HCT116 (cell line): Measurements from ENCODE around the gene NPDC1. TPM values are rescaled to one million over a fixed set of nuclear protein-coding genes. Genes with fewer than 3 reads are reported as not detected.

ENCODE experiments used
- ATAC-seq: fragments of 200-7000 bp; cut with Tn5 transposase; 2 replicates; pipeline ENCODE4 v1.9.1; 2020; ENCODE audit warnings: mild to moderate bottlenecking, moderate library complexity
- BruUV-seq: library from RNA; stranded (reverse); fragments of 400-500 nt; replicated peaks from 2 replicates; lab custom pipeline; 2021; lab: Mats Ljungman, UMichigan
- CTCF ChIA-PET: fragments of 300-600 bp; sonication (Branson Sonifier 250); formaldehyde crosslinking; loops from one replicate; lab custom pipeline; 2021; ENCODE audit warnings: antibody characterized with exemption; lab: Charles Lee
- POLR2A ChIA-PET: fragments of 300-600, 350-600 bp; sonication (Branson Sonifier 250); formaldehyde crosslinking; loops from one replicate; lab custom pipeline; 2021; ENCODE audit warnings: antibody characterized with exemption; lab: Charles Lee
- RAD21 ChIA-PET, 2 experiments: fragments of 300-600 bp; sonication (Branson Sonifier 250); formaldehyde crosslinking; loops; one replicate each; lab custom pipeline; 2023; ENCODE audit warnings: low total read pairs in 2 of 2; ENCODE audit not compliant: uncharacterized antibody in 2 of 2, unreplicated experiment in 2 of 2, low non-redundant PET in 1 of 2; lab: Charles Lee
- DNase-seq: peaks from one replicate; pipeline ENCODE4 v3.0.0-alpha.2; 2010; ENCODE audit warnings: low read depth, low spot score
- H2AFZ ChIP-seq: fragments of 200-600 bp; shearing (Covaris generic), sonication (generic); 2 replicates; pipeline ENCODE4 v1.6.1; 2017; ENCODE audit warnings: low read depth, mixed run types, mixed read lengths, antibody characterized with exemption, low read length; ENCODE audit not compliant: poor library complexity, severe bottlenecking
- H3K27ac ChIP-seq: 2 replicates; pipeline ENCODE4 v1.5.1; 2012; ENCODE audit warnings: low read depth, low read length
- H3K27me3 ChIP-seq: fragments of 200-600 bp; sonication (generic); 2 replicates; pipeline ENCODE4 v1.6.1; 2016; ENCODE audit warnings: mixed run types, low read length, mixed read lengths; ENCODE audit not compliant: insufficient read depth
- H3K36me3 ChIP-seq, 2 experiments: fragments of 200-500 bp in 1 of 2; fragments of 200-600 bp in 1 of 2; sonication (Bioruptor generic) in 1 of 2; sonication (generic) in 1 of 2; 2 replicates each; pipeline versions ENCODE4 v1.5.1 to v1.6.1; 2014 to 2016; ENCODE audit warnings: low read length in 2 of 2, inconsistent platforms in 1 of 2, mixed read lengths in 1 of 2, mixed run types in 1 of 2; ENCODE audit not compliant: insufficient read depth in 2 of 2, control insufficient read depth in 1 of 2
- H3K4me1 ChIP-seq, 2 experiments: fragments of 200-600 bp in 1 of 2; sonication (generic) in 1 of 2; 2 replicates each; pipeline versions ENCODE4 v1.5.1 to v1.6.1; 2012 to 2017; ENCODE audit warnings: low read length in 2 of 2, inconsistent platforms in 1 of 2, mild to moderate bottlenecking in 1 of 2, mixed read lengths in 1 of 2, mixed run types in 1 of 2, moderate library complexity in 1 of 2; ENCODE audit not compliant: insufficient read depth in 2 of 2, control insufficient read depth in 1 of 2
- H3K4me2 ChIP-seq: fragments of 200-600 bp; sonication (generic); 2 replicates; pipeline ENCODE4 v1.6.1; 2017; ENCODE audit warnings: mixed run types, low read length, mixed read lengths
- H3K4me3 ChIP-seq, 2 experiments: fragments of 200-600 bp in 1 of 2; sonication (generic) in 1 of 2; replicated peaks in 1 of 2; 2 replicates each; pipeline ENCODE4 v1.5.1; 2011 to 2016; ENCODE audit warnings: low read length in 2 of 2, control low read depth in 1 of 2, low read depth in 1 of 2, mild to moderate bottlenecking in 1 of 2, mixed read lengths in 1 of 2, mixed run types in 1 of 2
- H3K79me2 ChIP-seq: fragments of 200-600 bp; sonication (generic); 2 replicates; pipeline ENCODE4 v1.6.1; 2017; ENCODE audit warnings: mild to moderate bottlenecking, mixed run types, low read length, moderate library complexity, mixed read lengths; ENCODE audit not compliant: insufficient read depth
- H3K9ac ChIP-seq: fragments of 200-600 bp; sonication (generic); 2 replicates; pipeline ENCODE4 v1.6.1; 2016; ENCODE audit warnings: low read length, mixed read lengths
- H3K9me2 ChIP-seq: fragments of 200-600 bp; sonication (generic), shearing (Covaris generic); 2 replicates; pipeline ENCODE4 v1.6.1; 2017; ENCODE audit warnings: mixed run types, mild to moderate bottlenecking, moderate library complexity; ENCODE audit not compliant: insufficient read depth
- H3K9me3 ChIP-seq, 2 experiments: fragments of 200-500 bp in 1 of 2; fragments of 200-600 bp in 1 of 2; sonication (Bioruptor generic) in 1 of 2; sonication (generic) in 1 of 2; 2 replicates each; pipeline ENCODE4 v1.6.1; 2014 to 2017; ENCODE audit warnings: low read length in 2 of 2, mixed read lengths in 2 of 2, inconsistent platforms in 1 of 2, low read depth in 1 of 2, mild to moderate bottlenecking in 1 of 2, mixed run types in 1 of 2, moderate library complexity in 1 of 2; ENCODE audit not compliant: control insufficient read depth in 1 of 2, insufficient read depth in 1 of 2
- H4K20me1 ChIP-seq: fragments of 200-600 bp; sonication (generic), shearing (Covaris generic); 2 replicates; pipeline ENCODE4 v1.6.1; 2017; ENCODE audit warnings: mixed run types, mild to moderate bottlenecking, moderate library complexity; ENCODE audit not compliant: insufficient read depth
- CBX3 ChIP-seq: IDR thresholded peaks from 2 replicates; pipeline ENCODE4 v1.6.1; 2012; ENCODE audit warnings: low read depth
- EGR1 ChIP-seq: IDR thresholded peaks from 2 replicates; pipeline ENCODE4 v1.6.1; 2012; ENCODE audit warnings: low read depth
- ELF1 ChIP-seq: IDR thresholded peaks from 2 replicates; pipeline ENCODE4 v1.6.1; 2012; ENCODE audit warnings: low read depth, borderline replicate concordance
- EZH2 ChIP-seq: fragments of 200-600 bp; sonication (generic); IDR thresholded peaks from 2 replicates; pipeline ENCODE4 v1.6.1; 2017; ENCODE audit warnings: antibody characterized with exemption, mixed run types
- FOSL1 ChIP-seq: IDR thresholded peaks from 2 replicates; pipeline ENCODE4 v1.6.1; 2012; ENCODE audit warnings: low read depth
- MAX ChIP-seq: IDR thresholded peaks from 2 replicates; pipeline ENCODE4 v1.6.1; 2012
- POLR2A ChIP-seq: IDR thresholded peaks from 2 replicates; pipeline ENCODE4 v1.7.0; 2011; ENCODE audit warnings: borderline replicate concordance; ENCODE audit not compliant: insufficient read depth, insufficient read length; ENCODE audit errors: extremely low read depth
- POLR2AphosphoS5 ChIP-seq: IDR thresholded peaks from 2 replicates; pipeline ENCODE4 v1.6.1; 2011; ENCODE audit warnings: mild to moderate bottlenecking, low read depth, low read length, moderate library complexity
- REST ChIP-seq: IDR thresholded peaks from 2 replicates; pipeline ENCODE4 v1.6.1; 2012; ENCODE audit warnings: low read depth
- SIN3A ChIP-seq: IDR thresholded peaks from 2 replicates; pipeline ENCODE4 v1.6.1; 2012; ENCODE audit warnings: low read depth
- TCF7L2 ChIP-seq: IDR thresholded peaks from 2 replicates; pipeline ENCODE4 v1.7.0; 2011; ENCODE audit warnings: borderline replicate concordance, inconsistent platforms; ENCODE audit not compliant: insufficient read depth, insufficient read length; ENCODE audit errors: extremely low read depth
- YY1 ChIP-seq: IDR thresholded peaks from 2 replicates; pipeline ENCODE4 v1.6.1; 2011; ENCODE audit warnings: low read length, low read depth, moderate library complexity, mild to moderate bottlenecking; ENCODE audit not compliant: insufficient replicate concordance; ENCODE audit errors: extremely low read depth
- ZFX ChIP-seq: fragments of 450-650 bp; IDR thresholded peaks from 2 replicates; pipeline ENCODE4 v1.6.1; 2017
- ZNF274 ChIP-seq: fragments of 200-500 bp; sonication (Bioruptor generic); IDR thresholded peaks from 2 replicates; pipeline ENCODE4 v1.6.1; 2014; ENCODE audit warnings: mild to moderate bottlenecking, low read depth, low read length, inconsistent platforms
- intact Hi-C: fragments of 100-400 bp; cut with micrococcal nuclease; formaldehyde crosslinking; loops from 2 replicates; pipeline ENCODE4 v1.10.0; 2022
- total RNA-seq: library from RNA; stranded (reverse); gene quantifications from one replicate; pipeline ENCODE4 v1.2.1, GENCODE V29; 2021; ENCODE audit not compliant: unreplicated experiment
- TF ChIP-seq, protein P1 (sequence below): IDR thresholded peaks from 2 replicates; pipeline ENCODE4 v1.6.1; 2012

NPDC1 gene
- total RNA-seq, 1 experiment from 2014 or later = 98.8 TPM

DNA sequence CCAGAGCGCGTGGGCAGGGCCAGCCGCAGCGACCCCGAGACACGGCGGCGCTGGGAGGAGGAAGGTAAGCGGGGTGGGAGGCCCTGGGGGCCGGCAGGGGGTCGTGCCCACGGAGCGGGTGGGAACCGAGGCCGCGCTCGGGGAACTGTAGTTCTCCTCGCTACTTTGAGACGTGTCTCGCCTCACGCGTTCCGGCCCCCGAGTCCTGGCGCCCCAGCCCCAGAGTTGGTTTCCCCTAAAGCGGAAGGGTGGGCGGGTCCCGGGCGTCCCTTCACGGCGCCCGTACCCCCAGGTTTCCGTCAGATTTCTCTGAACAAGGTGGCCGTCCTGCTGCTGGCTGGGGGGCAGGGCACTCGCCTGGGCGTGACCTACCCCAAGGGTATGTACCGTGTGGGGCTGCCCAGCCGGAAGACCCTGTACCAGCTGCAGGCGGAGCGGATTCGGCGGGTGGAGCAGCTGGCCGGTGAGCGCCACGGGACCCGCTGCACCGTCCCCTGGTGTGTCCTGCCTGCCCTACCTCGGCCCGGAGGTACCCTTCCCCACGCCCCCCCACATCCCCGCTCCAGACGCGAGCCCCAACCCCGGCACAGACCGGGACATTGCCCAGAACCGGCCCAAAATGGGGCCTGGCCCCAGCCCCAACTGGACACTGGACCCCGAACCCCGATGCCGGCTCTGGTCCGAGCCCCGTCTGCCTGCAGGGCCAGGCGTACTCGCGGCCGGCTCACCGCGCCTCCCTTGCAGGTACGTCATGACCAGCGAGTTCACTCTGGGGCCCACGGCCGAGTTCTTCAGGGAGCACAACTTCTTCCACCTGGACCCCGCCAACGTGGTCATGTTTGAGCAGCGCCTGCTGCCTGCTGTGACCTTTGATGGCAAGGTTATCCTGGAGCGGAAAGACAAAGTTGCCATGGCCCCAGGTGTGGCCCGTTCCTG lies 32.0 kb upstream of the NPDC1 start:
- DNase-seq (no peak), ATAC-seq (peak; percentile 24)
- peak overlapping the region; percentile 57 to 66 for H3K4me3 ChIP-seq
- H3K9me2 ChIP-seq = no peaks in the 10 kb centered on the region
- no TSS peak for BruUV-seq
- H3K4me2 ChIP-seq = peak overlapping the region; percentile 89
- ChIA-PET RAD21 (no interaction called here), POLR2A (interaction anchor here (1.5 to 2.1 kb wide), 2 partner anchors 8 to 73 kb away, joined by 3 to 6 read pairs; partner anchors contain the start of gene MAN1B1), CTCF (interaction anchor here (1.1 to 2.1 kb wide), 2 partner anchors 10 to 14 kb away, joined by 4 to 12 read pairs; no protein-coding TSS in a partner anchor)
- H3K9ac ChIP-seq = peak overlapping the region; percentile 72
- H3K9me3 ChIP-seq = no peaks in the 10 kb centered on the region
- no peaks in the 10 kb centered on the region for H4K20me1 ChIP-seq
- no peaks in the 10 kb centered on the region for H3K27me3 ChIP-seq
- intact Hi-C loops = no loop called here
- H3K4me1 ChIP-seq = peaks cover 18 to 46% of the 10 kb centered on the region in 2 experiments
- H3K79me2 ChIP-seq = peaks cover 4% of the 10 kb centered on the region; the same call in 1 of the 2 replicates
- H2AFZ ChIP-seq = no peak overlapping the region
- peaks cover 0 to 8% of the 10 kb centered on the region in 2 experiments; a peak in 1 of 4 replicates for H3K36me3 ChIP-seq
- peak overlapping the region; percentile 60; the same call in 1 of the 2 replicates for H3K27ac ChIP-seq
- no peak for TF ChIP-seq CBX3
- no peak for TF ChIP-seq TCF7L2
- no peak for TF ChIP-seq POLR2AphosphoS5
- TF ChIP-seq EGR1 = no peak
- TF ChIP-seq ELF1 = no peak
- TF ChIP-seq, protein P1, sequence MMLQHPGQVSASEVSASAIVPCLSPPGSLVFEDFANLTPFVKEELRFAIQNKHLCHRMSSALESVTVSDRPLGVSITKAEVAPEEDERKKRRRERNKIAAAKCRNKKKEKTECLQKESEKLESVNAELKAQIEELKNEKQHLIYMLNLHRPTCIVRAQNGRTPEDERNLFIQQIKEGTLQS = no peak
- no peak for TF ChIP-seq REST
- TF ChIP-seq FOSL1 = no peak
- TF ChIP-seq SIN3A = no peak
- TF ChIP-seq POLR2A = no peak
- TF ChIP-seq MAX = no peak
- no peak for TF ChIP-seq EZH2
- TF ChIP-seq ZNF274 = no peak
- no peak for TF ChIP-seq YY1
- TF ChIP-seq ZFX = no peak; the same call in 1 of the 2 replicates
